ENCODE results near the gene NUTM2G.
"Not testable (repeated sequence)": the region's sequence is repeated elsewhere in the genome, so short reads cannot be mapped to it uniquely, and the experiment has no call there.

The NUTM2G gene, protein sequence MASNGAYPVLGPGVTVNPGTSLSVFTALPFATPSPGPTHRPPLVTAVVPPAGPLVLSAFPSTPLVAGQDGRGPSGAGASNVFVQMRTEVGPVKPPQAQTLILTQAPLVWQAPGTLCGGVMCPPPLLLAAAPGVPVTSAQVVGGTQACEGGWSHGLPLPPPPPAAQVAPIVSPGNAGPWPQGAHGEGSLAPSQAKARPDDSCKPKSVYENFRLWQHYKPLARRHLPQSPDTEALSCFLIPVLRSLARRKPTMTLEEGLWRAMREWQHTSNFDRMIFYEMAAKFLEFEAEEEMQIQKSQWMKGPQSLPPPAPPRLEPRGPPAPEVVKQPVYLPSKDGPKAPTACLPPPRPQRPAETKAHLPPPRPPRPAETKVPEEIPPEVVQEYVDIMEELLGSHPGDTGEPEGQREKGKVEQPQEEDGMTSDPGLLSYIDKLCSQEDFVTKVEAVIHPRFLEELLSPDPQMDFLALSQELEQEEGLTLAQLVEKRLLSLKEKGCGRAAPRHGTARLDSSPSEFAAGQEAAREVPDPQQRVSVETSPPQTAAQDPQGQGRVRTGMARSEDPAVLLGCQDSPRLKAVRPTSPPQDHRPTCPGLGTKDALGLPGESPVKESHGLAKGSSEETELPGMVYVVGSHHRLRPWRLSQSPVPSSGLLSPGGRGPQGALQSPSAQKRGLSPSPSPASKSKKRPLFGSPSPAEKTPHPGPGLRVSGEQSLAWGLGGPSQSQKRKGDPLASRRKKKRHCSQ

DNA sequence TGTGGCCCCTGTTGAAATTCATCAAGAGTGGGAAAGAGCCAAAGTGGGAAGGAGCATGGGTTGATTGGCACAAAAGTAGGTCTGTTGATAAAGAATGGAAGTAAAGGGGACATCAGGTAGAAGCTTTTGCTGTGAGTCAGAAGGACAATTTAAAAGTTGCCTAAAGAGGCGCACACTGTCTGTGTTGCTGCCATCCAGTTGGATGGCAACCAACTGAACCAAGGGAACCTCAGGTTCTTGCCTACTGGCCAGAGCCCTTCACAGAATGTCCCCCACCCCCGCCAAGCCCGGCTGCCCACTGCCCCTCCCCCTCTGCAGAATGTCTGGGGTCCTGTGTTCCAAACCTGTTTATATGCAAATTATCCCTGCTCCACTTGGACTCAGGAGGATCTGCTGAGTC is at the start of gene NUTM2G:
Gene NUTM2G (plus strand): TSS at position 301 of the 400 bp plus-strand sequence. CDS start 182 bp downstream, outside the sequence.
- DNase-seq = not testable (repeated sequence)

DNA sequence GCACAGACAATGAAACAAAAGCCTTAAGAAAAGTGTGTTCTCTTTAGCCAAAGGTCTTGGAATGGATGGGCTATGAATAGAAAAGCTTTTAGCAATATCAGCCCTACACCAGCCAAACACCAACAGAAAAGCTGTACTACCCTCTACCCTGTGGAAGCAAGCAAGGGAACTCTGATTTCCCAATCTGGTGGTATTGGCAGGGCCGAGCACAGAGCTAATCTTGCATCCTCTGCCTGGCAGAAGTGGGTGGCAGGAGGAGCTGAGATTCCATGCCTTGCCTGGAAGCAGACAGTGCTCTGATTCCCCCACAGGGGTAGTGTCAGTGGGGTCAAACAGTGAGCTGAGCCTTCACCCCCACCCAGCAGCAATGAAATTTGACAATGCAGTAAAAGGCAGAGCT is 44.7 kb upstream of the NUTM2G start:
- DNase-seq = no peak

DNA sequence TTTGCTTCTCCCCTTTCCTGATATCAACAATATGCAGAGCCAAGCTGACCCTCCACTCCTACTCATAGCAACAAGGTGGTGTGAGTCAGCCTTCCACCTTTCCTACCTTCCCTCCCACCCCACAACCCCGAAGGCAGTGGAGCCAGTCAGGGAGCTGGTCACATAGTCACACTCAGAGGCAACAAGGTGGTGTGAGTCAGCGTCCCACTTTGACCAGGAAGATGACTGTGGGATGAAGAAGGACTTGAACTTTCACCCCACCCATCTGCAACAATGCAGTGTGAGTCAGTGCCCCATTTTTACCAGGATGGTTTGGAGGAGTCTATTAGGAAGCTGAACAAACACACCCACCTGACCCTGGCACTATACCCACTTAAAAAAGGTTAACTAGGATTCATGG is 44.2 kb upstream of the NUTM2G start:
- DNase-seq = no peak

DNA sequence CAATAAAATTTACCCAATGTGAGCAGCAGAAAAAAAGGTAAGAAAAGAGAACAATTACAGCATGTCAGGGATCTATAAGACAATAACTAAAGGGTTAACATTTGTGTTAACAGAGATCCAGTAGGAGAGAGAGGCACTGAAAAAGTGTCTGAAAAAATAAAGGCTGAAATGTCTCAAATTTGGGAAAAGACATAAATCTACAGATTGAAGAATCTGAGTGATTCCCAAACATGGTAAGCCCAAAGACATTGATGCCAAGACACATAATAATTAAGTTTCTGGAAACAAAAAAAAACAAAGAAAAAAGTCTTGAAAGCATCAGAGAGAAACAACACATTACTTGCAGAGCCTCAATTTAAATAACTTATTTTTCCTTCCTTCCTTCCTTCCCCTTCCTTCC is 43.2 kb upstream of the NUTM2G start:
- no peak for DNase-seq

DNA sequence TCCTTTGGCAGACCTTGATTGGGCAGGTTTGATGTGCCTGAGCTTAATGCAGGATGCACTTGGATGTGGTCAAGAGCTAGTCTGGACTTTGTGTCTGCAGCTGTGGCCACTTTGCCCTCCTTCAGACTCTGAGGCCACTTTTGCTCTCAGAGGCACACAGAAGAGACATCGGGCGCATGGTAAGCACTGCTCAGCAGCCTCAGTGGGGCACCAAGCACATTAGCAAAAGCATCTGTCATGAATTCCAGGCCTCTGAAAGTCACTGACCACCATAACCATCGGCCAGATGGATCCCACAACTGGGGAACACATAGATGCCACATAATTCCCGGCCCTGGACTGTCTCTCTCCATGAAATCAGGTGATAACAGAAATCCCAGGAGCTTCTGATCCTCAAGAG is 40.1 kb upstream of the NUTM2G start:
- no peak for DNase-seq

DNA sequence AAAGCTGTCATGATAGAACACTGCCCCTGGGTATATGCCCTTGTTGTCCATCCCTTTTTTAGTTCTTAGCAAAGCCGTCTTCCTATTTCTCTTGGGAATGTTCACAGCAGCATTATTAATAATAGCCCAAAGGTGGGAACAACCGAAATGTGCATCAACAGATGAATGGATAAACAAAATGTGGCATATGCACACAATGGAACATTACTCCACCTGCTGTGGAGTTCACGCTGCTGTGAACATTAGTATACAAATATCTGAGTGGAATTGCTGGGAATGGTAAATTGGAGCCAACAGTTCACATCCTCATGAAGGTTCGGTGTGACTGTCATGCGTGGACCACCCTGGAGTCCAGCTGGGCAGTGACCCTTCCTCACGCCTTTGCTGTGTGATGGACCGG is 36.5 kb upstream of the NUTM2G start:
- no peak for DNase-seq

DNA sequence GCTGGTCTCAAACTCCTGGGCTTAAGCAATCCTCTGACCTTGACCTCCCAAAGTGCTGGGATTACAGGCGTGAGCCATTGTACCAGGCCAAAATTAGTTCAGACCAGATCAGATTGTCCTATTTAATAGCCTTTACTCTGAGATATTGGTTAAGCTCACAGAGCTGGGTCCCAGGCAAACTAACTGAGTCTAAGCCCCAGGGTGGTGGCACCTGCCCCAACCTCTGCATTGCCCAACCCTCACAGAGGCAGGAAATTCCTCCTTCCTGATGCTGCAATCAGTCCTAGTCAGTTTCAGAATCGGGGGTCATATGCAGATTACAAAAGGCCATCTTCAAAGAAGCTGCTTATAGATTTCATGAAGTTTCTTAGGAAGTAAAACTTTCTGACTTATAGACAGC is 28.6 kb upstream of the NUTM2G start:
- DNase-seq = not testable (repeated sequence)

DNA sequence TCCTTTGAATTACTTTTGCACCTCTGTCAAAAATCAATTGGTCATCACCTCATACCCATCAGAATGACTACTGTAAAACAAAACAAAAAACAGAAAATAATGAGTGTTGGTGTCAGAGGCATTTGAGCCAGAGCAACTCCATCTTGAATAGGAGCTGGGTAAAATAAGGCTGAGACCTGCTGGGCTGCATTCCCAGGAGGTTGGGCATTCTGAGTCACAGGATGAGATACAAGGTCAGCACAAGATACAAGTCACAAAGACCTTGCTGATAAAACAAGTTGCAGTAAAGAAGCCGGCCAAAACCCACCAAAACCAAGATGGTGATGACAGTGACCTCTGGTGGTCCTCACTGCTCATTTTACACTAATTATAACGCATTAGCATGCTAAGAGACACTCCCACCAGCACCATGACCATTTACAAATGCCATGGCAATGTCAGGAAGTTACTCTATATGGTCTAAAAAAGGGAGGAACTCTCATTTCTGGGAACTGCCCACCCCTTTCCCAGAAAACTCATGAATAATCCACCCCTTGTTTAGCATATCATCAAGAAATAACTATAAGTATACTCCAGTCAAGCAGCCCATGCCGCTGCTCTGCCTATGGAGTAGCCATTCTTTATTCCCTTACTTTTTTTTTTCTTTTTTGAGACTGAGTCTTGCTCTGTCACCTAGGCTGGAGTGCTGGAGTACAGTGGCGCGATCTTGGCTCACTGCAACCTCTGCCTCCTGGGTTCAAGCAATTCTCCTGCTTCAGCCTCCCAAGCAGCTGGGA is 23.5 kb upstream of the NUTM2G start:
- DNase-seq = not testable (repeated sequence)

DNA sequence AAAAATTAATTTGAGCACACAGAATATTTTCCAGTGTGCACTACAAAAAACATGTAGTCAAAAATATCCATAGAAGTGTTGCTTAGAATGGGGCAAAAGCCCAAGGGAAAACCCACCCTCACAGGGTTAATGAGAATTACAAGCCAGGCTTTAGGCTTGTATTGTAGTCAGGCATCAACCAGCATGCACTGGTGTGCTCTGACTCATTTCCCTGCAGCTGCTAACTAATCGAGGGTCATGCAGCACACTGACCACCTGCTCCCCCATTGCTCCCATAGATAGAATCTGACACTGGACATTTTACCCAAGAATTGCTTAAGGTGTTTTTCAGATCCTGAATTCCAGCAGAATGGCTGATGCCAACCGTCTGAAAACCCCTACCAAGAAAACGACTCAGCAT is 20.2 kb upstream of the NUTM2G start:
- DNase-seq = not testable (repeated sequence)

DNA sequence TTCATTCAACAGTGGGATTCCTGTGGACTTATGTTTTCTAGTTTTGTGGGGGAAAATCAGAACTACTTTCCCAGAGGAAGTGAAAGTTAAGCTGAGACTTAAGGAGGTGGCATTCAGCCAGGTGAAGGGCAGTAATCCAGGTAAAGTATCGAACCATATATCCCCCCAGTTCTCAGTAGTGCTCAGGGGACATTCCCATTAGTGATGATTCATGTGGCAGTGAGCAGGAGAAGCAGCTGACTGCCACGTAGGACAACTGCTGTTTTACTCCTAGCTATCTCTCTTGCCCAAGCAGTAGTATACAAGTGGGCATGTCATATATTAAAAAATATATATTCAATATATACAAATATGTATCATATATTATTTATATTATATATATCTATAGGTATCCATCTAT is 13.1 kb upstream of the NUTM2G start:
- DNase-seq = not testable (repeated sequence)

DNA sequence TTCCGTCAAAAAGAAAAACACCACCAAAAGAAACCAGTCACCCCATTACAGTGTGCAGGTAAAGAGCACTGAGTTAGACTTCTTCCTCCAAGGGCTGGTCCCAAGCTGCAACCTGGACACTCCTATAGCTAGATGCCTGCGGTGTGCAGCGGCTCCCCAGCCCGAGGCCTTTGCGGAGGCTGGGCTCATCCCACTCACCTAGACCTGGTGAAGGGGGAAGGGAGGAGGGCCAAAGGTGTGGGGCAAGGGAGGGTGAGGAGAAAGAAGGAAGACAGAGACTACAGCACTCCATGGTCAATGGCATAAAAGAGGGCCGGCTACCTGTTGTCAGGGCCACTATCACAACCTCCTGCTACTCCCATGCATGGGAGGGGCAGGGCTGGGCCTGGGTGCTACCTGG is 12.1 kb upstream of the NUTM2G start:
- DNase-seq = not testable (repeated sequence)

DNA sequence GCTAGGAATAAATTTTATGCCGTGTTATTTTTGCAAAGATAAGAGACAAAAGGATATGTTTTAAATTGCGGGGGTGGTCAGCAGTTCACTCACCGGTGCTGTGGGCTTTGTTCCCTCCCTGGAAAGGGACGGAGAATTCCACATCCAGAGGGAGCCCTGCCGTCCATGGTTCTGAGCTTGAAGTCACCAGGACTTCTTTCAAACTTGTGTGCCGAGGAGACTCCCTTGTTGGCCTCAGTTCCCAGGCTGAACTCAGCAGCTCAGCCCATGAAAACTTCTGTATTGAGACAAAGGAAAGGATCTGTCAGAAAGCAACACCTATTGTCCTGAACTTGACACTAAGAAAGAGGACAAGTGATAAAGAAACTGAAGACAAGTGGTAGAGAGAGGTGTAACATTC is 10.1 kb upstream of the NUTM2G start:
- not testable (repeated sequence) for DNase-seq

DNA sequence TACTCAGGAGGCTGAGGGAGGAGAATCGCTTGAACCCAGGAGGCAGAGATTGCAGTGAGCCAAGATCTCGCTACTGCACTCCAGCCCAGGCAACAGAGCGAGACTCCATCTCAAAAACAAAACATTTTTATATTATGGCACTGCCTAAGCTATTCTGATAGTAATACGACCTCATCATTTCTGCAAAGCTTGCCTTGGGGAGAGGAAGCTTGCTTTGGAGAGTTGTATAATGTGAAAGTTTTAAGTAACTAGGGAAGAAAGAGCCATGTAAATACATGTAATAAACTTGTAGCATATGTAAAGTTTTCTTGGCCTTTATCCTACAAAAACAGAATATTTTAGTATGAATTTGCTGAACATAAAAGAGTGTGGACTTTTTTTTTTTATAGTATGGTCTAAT is 7.8 kb upstream of the NUTM2G start:
- not testable (repeated sequence) for DNase-seq

DNA sequence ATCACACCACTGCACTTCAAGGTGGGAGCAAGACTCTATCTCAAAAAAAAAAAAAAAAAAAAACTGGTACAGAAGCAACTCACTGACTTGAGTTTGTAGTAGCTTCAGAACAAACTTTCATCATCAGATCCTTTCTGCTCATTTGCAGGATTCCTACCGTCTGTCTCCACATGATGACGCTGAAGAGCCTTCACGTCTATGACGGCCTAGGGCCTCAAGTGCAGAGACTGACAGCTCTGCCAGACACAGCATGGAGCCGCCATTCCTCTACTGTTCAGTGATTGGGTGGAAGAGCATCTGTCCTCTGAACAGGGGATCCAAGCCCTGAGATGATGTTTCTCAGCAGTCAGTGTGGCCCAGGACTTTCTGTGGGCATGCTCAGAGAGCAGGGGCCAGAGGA is 3.1 kb upstream of the NUTM2G start:
- not testable (repeated sequence) for DNase-seq

DNA sequence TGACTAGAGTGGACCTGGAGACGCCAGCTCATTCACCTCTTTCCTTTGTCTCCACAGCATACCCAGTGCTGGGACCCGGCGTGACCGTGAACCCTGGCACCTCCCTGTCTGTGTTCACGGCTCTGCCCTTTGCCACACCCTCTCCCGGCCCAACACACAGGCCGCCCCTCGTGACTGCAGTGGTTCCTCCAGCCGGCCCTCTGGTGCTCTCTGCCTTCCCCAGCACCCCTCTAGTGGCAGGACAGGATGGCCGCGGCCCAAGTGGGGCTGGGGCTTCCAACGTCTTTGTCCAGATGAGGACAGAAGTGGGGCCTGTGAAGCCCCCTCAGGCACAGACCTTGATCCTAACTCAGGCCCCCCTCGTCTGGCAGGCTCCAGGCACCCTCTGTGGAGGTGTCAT is 3.0 kb downstream of the NUTM2G start:
- DNase-seq = not testable (repeated sequence)

DNA sequence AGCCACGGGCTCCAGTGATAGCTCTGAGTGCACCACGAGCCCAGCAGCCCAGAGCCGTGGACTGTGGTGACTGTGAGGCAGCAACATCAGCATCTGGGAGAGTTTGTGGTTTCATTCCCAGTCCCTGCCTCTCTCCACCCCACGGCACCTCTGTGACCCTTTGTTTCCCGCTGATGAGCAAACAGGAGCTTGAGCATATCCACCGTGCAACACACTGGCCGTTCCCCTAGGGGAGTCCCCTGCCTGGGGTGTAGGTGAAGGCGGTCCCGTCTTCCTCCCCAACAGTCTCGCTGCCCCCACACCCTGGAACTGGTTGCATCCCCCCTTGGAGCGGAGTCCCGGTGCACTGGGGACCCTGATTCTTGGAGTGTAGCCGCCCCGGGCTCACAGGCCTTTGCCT is 5.5 kb downstream of the NUTM2G start:
- DNase-seq = not testable (repeated sequence)

DNA sequence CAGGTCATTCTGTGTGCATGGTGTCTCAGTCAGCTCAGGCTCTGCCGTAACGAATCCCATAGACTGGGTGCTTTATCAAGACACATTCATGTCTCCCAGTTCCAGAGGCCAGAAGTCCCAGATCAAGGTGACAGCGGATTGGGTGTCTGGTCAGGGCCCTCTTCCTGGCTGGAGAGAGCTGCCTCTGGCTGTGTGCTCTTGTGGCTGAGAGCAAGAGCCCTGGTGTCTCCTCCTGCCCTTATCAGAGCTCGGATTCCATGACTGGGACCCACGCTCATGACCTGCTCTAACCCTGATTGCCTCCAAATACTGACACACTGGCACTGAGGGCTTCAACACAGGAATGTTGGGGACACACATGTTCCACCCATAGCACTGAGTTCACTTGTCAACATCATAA is 6.1 kb downstream of the NUTM2G start:
- not testable (repeated sequence) for DNase-seq

DNA sequence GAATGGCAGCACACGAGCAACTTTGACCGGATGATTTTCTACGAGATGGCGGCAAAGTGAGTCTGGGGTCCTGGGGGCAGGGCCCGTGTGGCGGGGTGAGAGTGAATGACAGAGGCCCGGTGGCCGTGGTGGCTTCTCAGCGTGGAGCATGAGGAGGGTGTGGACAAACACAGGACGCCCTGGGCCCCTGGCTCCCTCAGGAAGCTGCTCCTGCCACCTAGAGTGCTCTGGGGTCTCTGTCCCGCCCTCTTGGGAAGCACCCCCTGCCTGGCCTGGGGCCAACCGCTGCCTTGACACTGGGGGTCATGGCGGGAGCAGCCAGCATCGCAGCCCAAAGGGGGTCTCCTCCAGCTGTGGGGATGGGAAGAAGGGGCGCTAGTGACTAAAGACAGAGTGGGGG is 6.8 kb downstream of the NUTM2G start:
- DNase-seq = not testable (repeated sequence)

DNA sequence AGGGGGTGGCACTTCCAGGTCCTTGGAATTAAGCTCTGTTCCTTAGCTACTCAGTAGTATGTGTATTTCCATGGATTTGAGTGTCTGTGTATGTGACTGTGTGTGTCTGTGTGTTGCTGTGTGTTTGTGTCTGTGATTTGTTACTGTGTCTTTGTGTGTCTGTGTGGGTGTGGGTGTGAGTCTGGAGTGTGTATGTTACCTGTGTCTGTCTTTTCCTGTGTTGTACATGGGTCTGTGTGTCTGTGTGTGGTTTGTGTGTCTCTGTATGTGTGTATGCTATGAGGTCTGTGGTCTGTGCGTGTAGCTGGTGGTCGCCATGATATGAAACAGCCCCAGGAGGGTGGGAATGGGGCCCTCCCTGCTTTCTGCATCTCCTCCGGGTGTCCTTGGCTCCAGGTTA is 8.8 kb downstream of the NUTM2G start:
- DNase-seq = not testable (repeated sequence)

DNA sequence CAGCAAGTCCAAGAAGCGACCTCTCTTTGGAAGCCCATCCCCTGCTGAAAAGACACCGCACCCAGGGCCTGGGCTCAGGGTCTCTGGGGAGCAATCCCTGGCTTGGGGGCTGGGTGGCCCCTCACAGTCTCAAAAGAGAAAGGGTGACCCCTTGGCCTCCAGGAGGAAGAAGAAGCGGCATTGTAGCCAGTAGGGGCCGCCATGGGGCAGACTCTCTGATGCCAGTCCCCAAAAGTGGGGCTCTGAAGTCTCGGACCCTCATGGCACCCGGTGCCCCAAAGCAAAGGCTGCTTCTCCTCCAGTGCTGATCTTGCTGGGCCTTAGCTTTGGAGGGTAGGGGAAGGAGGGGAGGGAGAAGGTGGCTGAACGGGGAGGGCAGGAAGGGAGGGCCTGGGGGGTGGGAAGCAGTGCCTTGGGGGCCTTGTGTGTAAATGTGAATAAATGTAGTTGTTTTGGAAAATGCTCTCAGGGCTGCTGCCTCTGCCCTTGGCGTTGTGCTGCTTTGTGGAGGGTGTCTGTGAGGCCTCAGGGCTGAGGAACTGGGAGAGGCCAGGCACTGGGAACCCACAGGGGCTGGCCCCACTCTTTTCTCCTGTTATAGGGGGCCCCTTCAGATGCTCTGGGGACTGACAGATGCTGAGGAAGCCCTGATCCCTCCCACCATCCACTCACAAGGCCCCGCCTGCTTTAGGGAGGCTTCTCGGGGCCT is 10.5 kb downstream of the NUTM2G start:
- DNase-seq = not testable (repeated sequence)

DNA sequence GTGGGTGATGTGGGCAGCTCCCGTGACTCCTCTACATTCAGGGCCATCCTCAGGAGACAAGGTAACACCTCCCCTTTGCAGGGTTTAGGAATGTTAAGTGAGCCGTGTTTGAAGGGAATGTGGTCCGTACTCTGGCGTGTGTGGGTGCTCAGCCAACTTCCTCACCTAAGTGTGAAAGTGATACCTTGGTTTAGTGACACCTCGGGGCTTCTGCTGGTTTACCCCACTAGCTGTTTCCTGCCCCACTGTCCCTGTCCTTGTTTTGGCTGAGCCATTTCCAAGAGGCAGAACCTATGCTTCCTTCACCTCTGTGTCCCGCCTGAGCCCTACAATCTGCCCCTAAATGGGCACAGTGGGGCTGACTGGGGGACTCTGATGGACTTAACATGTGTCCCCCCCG is 12.3 kb downstream of the NUTM2G start:
- DNase-seq = not testable (repeated sequence)

DNA sequence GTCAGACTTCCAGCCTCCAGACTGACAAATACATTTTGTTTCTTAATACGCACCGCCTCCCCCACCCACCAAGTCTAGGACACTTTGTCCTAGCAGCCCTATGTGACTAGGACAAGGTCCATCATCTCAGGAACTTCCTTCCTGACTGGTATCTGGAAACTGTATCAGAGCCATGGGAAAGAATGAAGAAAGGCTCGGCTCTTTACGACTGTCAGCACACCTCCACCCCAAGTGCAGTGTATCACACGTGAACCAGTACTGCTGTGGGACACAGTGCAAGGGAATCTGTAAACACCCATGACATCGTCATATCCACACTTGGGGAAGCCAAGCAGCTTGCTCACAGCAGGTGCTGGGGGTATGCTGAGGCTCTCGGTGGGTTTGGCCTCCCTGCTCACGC is 13.0 kb downstream of the NUTM2G start:
- not testable (repeated sequence) for DNase-seq

DNA sequence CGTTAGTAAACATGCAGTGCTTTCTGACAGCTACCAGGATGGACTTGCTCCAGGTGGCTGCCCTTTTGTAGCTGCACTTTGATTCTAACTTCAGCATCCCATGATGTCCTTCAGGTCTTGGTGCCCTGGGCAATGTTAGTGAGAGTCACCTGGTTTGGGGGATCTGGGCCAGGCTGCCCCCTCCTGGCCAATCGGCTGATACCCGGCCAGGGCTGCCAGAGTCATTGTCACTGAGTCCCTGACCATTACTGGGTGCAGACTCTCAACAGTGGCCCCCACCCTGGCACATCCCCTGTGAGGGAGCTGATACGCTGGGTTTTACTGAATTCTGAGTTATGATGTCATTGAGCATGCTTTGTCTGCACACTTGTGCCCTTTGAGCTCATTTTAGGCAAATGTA is 13.5 kb downstream of the NUTM2G start:
- not testable (repeated sequence) for DNase-seq

All from NCI-H2107 (cell line).